NCI-H345 treated with DMSO at 0.1 percent for 48 hours (cell line): ENCODE measurements around the gene TRPC4.

Experiments used
- DNase-seq: peaks from one replicate; lab custom pipeline; 2025; ENCODE audit not compliant: unreplicated experiment; lab: John Stamatoyannopoulos, UW

TRPC4 gene

GRCh38 chr13:37729876-37730275 is 139.7 kb downstream of the TRPC4 start:
- no peak for DNase-seq

GRCh38 chr13:37716420-37717195 is 153.0 kb downstream of the TRPC4 start:
- DNase-seq: no peak

GRCh38 chr13:37715606-37716015 is 154.0 kb downstream of the TRPC4 start:
- DNase-seq: no peak

- no peak for DNase-seq
These were observed 160.3 kb downstream of the TRPC4 start for GRCh38 chr13:37709318-37709717.

GRCh38 chr13:37707739-37708500 is 161.7 kb downstream of the TRPC4 start:
- DNase-seq: no peak

- no peak for DNase-seq
These were observed 163.5 kb downstream of the TRPC4 start for GRCh38 chr13:37706041-37706440.

- DNase-seq: no peak
These were observed 167.6 kb downstream of the TRPC4 start for GRCh38 chr13:37701972-37702371.

- DNase-seq: no peak
These were observed 168.3 kb downstream of the TRPC4 start for GRCh38 chr13:37701306-37701705.

- DNase-seq: no peak
These were observed 168.7 kb downstream of the TRPC4 start for GRCh38 chr13:37700887-37701286.

- DNase-seq: no peak
These were observed 174.4 kb downstream of the TRPC4 start for GRCh38 chr13:37695200-37695599.

GRCh38 chr13:37690361-37690760 is 179.2 kb downstream of the TRPC4 start:
- DNase-seq: no peak

- no peak for DNase-seq
These were observed 183.1 kb downstream of the TRPC4 start for GRCh38 chr13:37686501-37686900.

- DNase-seq: no peak
These were observed 184.4 kb downstream of the TRPC4 start for GRCh38 chr13:37685206-37685605.

GRCh38 chr13:37682496-37682895 is 187.1 kb downstream of the TRPC4 start:
- DNase-seq: no peak

- no peak for DNase-seq
These were observed 188.1 kb downstream of the TRPC4 start for GRCh38 chr13:37681281-37682032.

GRCh38 chr13:37680137-37680536 is 189.4 kb downstream of the TRPC4 start:
- DNase-seq: no peak

GRCh38 chr13:37679043-37679442 is 190.5 kb downstream of the TRPC4 start:
- no peak for DNase-seq

- no peak for DNase-seq
These were observed 199.7 kb downstream of the TRPC4 start for GRCh38 chr13:37669845-37670244.

GRCh38 chr13:37667702-37668101 is 201.9 kb downstream of the TRPC4 start:
- DNase-seq: no peak

GRCh38 chr13:37666036-37666435 is 203.5 kb downstream of the TRPC4 start:
- no peak for DNase-seq

- DNase-seq: no peak
These were observed 204.2 kb downstream of the TRPC4 start for GRCh38 chr13:37665420-37665819.

GRCh38 chr13:37663724-37664123 is 205.8 kb downstream of the TRPC4 start:
- DNase-seq: no peak
